ENCODE measurements around the gene ARHGAP22.

GRCh38 chr10:48485711-48486110, 119.2 kb downstream of the ARHGAP22 start:
- TF ChIP-seq CTCF (IDR thresholded peaks at IDR 0.05) (no peak), EP300 (IDR thresholded peaks at IDR 0.05) (no peak), POLR2A (IDR thresholded peaks at IDR 0.05) (no peak)

Data from upper lobe of left lung (tissue), 4 donors.